B cell (primary cell): ENCODE data around the gene FOXN3. TPM values are rescaled to one million over a fixed set of nuclear protein-coding genes. Genes with fewer than 3 reads are reported as not detected.

Source experiments
- ATAC-seq: fragments of 200-7000 bp; cut with Tn5 transposase; one replicate; pipeline ENCODE4 v1.10.0; 2021; ENCODE audit warnings: low read depth, mild to moderate bottlenecking, moderate number of reproducible peaks, moderate library complexity
- CTCF ChIA-PET: fragments of 350-600 bp; sonication (Branson Sonifier 250); formaldehyde crosslinking; loops from one replicate; lab custom pipeline; 2021; ENCODE audit warnings: antibody characterized with exemption, inconsistent platforms; lab: Charles Lee
- POLR2A ChIA-PET: fragments of 350-600 bp; sonication (Branson Sonifier 250); formaldehyde crosslinking; loops from one replicate; lab custom pipeline; 2021; ENCODE audit warnings: antibody characterized with exemption; lab: Charles Lee
- DNase-seq: peaks from one replicate; pipeline ENCODE4 v3.0.0; 2013
- H2AFZ ChIP-seq: 2 replicates; pipeline ENCODE4 v1.6.1; 2012; ENCODE audit warnings: mild to moderate bottlenecking, low read depth, low read length; ENCODE audit not compliant: insufficient read depth, poor library complexity, severe bottlenecking
- H3K27ac ChIP-seq, 2 donors: 1 replicate in 1 of 2; 2 replicates in 1 of 2; pipeline ENCODE4 v1.5.1; 2012 to 2013; ENCODE audit warnings: low read length in 2 of 2, mild to moderate bottlenecking in 2 of 2, moderate library complexity in 1 of 2
- H3K27me3 ChIP-seq, 4 experiments: fragments of 200-600 bp in 1 of 4; sonication (generic) in 1 of 4; replicated peaks in 1 of 4; 1 replicate in 2 of 4; 2 replicates in 2 of 4; pipeline versions ENCODE4 v1.6.1 to v1.7.0; 2013 to 2016; ENCODE audit warnings: low read length in 3 of 4, mild to moderate bottlenecking in 2 of 4, mixed read lengths in 1 of 4, moderate library complexity in 1 of 4; ENCODE audit not compliant: insufficient read depth in 4 of 4, control insufficient read depth in 3 of 4; ENCODE audit errors: control extremely low read depth in 1 of 4
- H3K36me3 ChIP-seq, 2 experiments: replicated peaks in 1 of 2; 1 replicate in 1 of 2; 2 replicates in 1 of 2; pipeline versions ENCODE4 v1.6.1 to v1.7.1; 2013; ENCODE audit warnings: low read length in 1 of 2; ENCODE audit not compliant: insufficient read depth in 2 of 2, control insufficient read depth in 1 of 2; ENCODE audit errors: control extremely low read depth in 1 of 2, extremely low read depth in 1 of 2
- H3K4me1 ChIP-seq, 2 donors: fragments of 200-600 bp in 1 of 2; sonication (generic) in 1 of 2; 1 replicate in 1 of 2; 2 replicates in 1 of 2; pipeline versions ENCODE4 v1.5.1 to v1.6.1; 2013 to 2017; ENCODE audit warnings: low read length in 2 of 2; ENCODE audit not compliant: control insufficient read depth in 2 of 2, insufficient read depth in 2 of 2
- H3K4me2 ChIP-seq: replicated peaks from 2 replicates; pipeline ENCODE3; 2012; ENCODE audit warnings: mild to moderate bottlenecking, low read depth, low read length; ENCODE audit not compliant: poor library complexity, severe bottlenecking
- H3K4me3 ChIP-seq, 5 experiments: fragments of 200-600 bp in 1 of 5; sonication (generic) in 1 of 5; 1 replicate in 3 of 5; 2 replicates in 2 of 5; pipeline versions ENCODE4 v1.5.1 to v1.7.0; 2011 to 2016; ENCODE audit warnings: low read length in 4 of 5, mild to moderate bottlenecking in 4 of 5, low read depth in 2 of 5, control low read depth in 1 of 5, moderate library complexity in 1 of 5; ENCODE audit not compliant: insufficient read depth in 1 of 5; ENCODE audit errors: control extremely low read depth in 1 of 5, extremely low read depth in 1 of 5
- H3K79me2 ChIP-seq: fragments of 200-600 bp; sonication (generic); one replicate; pipeline ENCODE4 v1.6.0; 2016; ENCODE audit warnings: low read length; ENCODE audit not compliant: control insufficient read depth, insufficient read depth
- H3K9ac ChIP-seq: fragments of 200-600 bp; sonication (generic); 2 replicates; pipeline ENCODE4 v1.6.1; 2017; ENCODE audit warnings: mild to moderate bottlenecking, low read length, moderate library complexity
- H3K9me3 ChIP-seq, 3 donors: one replicate each; pipeline versions ENCODE4 v1.6.1 to v1.7.1; 2013; ENCODE audit warnings: low read length in 2 of 3; ENCODE audit not compliant: control insufficient read depth in 2 of 3, insufficient read depth in 1 of 3; ENCODE audit errors: control extremely low read depth in 1 of 3
- H4K20me1 ChIP-seq: 2 replicates; pipeline ENCODE4 v1.6.0; 2012; ENCODE audit warnings: mild to moderate bottlenecking, low read length; ENCODE audit not compliant: insufficient read depth, control insufficient read depth, poor library complexity, severe bottlenecking
- H3K27ac Mint-ChIP-seq: one replicate; pipeline ENCODE4 v1.8.0; 2021; ENCODE audit warnings: mixed read lengths
- H3K27me3 Mint-ChIP-seq: one replicate; pipeline ENCODE4 v1.8.0; 2021; ENCODE audit warnings: mixed read lengths
- H3K4me1 Mint-ChIP-seq: one replicate; pipeline ENCODE4 v1.8.0; 2021; ENCODE audit warnings: mixed read lengths
- H3K4me3 Mint-ChIP-seq: one replicate; pipeline ENCODE4 v1.8.0; 2021; ENCODE audit warnings: mixed read lengths
- H3K9me3 Mint-ChIP-seq: one replicate; pipeline ENCODE4 v1.8.0; 2022; ENCODE audit warnings: mixed read lengths; ENCODE audit not compliant: insufficient read depth
- CTCF ChIP-seq: fragments of 200-600 bp; IDR thresholded peaks from one replicate; pipeline ENCODE4 v1.8.0; 2022; ENCODE audit warnings: antibody characterized with exemption, mild to moderate bottlenecking
- EZH2 ChIP-seq: IDR thresholded peaks from 2 replicates; pipeline ENCODE4 v1.6.1; 2012; ENCODE audit warnings: borderline replicate concordance, low read depth, mild to moderate bottlenecking, moderate library complexity, low read length; ENCODE audit not compliant: insufficient read depth, poor library complexity, severe bottlenecking
- WGBS: methylation state at CpG from one replicate; pipeline ENCODE4 v1.1.5; 2013; ENCODE audit warnings: missing lambda C conversion rate; ENCODE audit not compliant: insufficient coverage; 5-methylcytosine and 5-hydroxymethylcytosine counted together
- intact Hi-C: fragments of 100-400 bp; cut with micrococcal nuclease; formaldehyde crosslinking; loops from one replicate; pipeline ENCODE4 v1.10.0; 2022
- polyA plus RNA-seq: library from polyadenylated mRNA; depleted of rRNA; stranded (reverse); fragments of >200 nt; gene quantifications from 2 replicates; pipeline ENCODE4 v1.2.3, GENCODE V29; 2012
- total RNA-seq, 2 donors: library from RNA; stranded (reverse); fragments of 120-200 nt in 1 of 2; gene quantifications; 1 replicate in 1 of 2; 2 replicates in 1 of 2; pipeline versions ENCODE4 v1.2.3 to v1.2.4, GENCODE V29; 2013 to 2022

The FOXN3 gene
- total and polyA plus RNA-seq, 2 donors (not counting 1 experiment from before 2014, with no cell fraction given): 80.6 to 98.2 TPM

- Mint-ChIP-seq H3K4me3 (no peak overlapping the region), H3K9me3 (no peaks in the 10 kb centered on the region), H3K4me1 (peaks cover 43% of the 10 kb centered on the region), H3K27ac (no peak overlapping the region), H3K27me3 (no peaks in the 10 kb centered on the region)
- intact Hi-C loops: no loop called here
- no peaks in the 10 kb centered on the region for H4K20me1 ChIP-seq
- H3K4me1 ChIP-seq: peaks cover 22 to 25% of the 10 kb centered on the region in 2 donors
- H3K4me2 ChIP-seq: no peak overlapping the region
- peaks cover 82% of the 10 kb centered on the region for H3K79me2 ChIP-seq
- TF ChIP-seq EZH2: no peak
- no peak for TF ChIP-seq CTCF
- no peak overlapping the region for H2AFZ ChIP-seq
- no peaks in the 10 kb centered on the region for H3K27me3 ChIP-seq
- ChIA-PET POLR2A (no interaction called here), CTCF (no interaction called here)
- no peak overlapping the region for H3K27ac ChIP-seq
- no peaks in the 10 kb centered on the region for H3K9me3 ChIP-seq
- peaks cover 2 to 13% of the 10 kb centered on the region in 2 experiments for H3K36me3 ChIP-seq
- H3K9ac ChIP-seq: no peak overlapping the region
- ATAC-seq (no peak), DNase-seq (no peak)
- H3K4me3 ChIP-seq: no peak overlapping the region
- 95% methylated on average over 4 of the region's 6 CpGs for WGBS
Measured at GRCh38 chr14:89277203-89277602, 139.8 kb downstream of the FOXN3 start.

- no peak overlapping the region for H3K4me3 ChIP-seq
- ChIA-PET CTCF (no interaction called here), POLR2A (no interaction called here)
- intact Hi-C loops: no loop called here
- peaks cover 2 to 13% of the 10 kb centered on the region in 2 experiments for H3K36me3 ChIP-seq
- no peaks in the 10 kb centered on the region for H3K27me3 Mint-ChIP-seq
- H3K27me3 ChIP-seq: no peaks in the 10 kb centered on the region
- DNase-seq (peak; percentile 62), ATAC-seq (peak; percentile 75)
- peak overlapping the region; percentile 7 for H3K4me2 ChIP-seq
- peak overlapping the region; percentile 51 for H3K27ac Mint-ChIP-seq
- H3K9ac ChIP-seq: no peak overlapping the region
- no peak overlapping the region for H2AFZ ChIP-seq
- no peak overlapping the region for H3K4me3 Mint-ChIP-seq
- peaks cover 84% of the 10 kb centered on the region for H3K79me2 ChIP-seq
- no peaks in the 10 kb centered on the region for H3K9me3 ChIP-seq
- peaks cover 46% of the 10 kb centered on the region for H3K4me1 Mint-ChIP-seq
- peak overlapping the region in 1 of 2 donors; percentile 54 for H3K27ac ChIP-seq
- TF ChIP-seq EZH2: no peak
- no peak for TF ChIP-seq CTCF
- H3K9me3 Mint-ChIP-seq: no peaks in the 10 kb centered on the region
- H3K4me1 ChIP-seq: peaks cover 27 to 29% of the 10 kb centered on the region in 2 donors
- H4K20me1 ChIP-seq: no peaks in the 10 kb centered on the region
- WGBS: 53% methylated on average over 3 of the region's 3 CpGs
Measured at GRCh38 chr14:89276424-89276975, 140.5 kb downstream of the FOXN3 start.
